BE2C (cell line): ENCODE measurements around the gene ATR.

ENCODE experiments used
- DNase-seq: peaks from one replicate; pipeline ENCODE4 v3.0.0-alpha.2; 2020
- H3K27me3 ChIP-seq: fragments of 250-450 bp; sonication (Bioruptor Pico); 2 replicates; pipeline ENCODE4 v1.5.1; 2020; ENCODE audit warnings: mild to moderate bottlenecking
- H3K36me3 ChIP-seq: fragments of 250-450 bp; sonication (Bioruptor Pico); 2 replicates; pipeline ENCODE4 v1.5.1; 2020; ENCODE audit warnings: mild to moderate bottlenecking
- H3K4me1 ChIP-seq: fragments of 250-450 bp; sonication (Bioruptor Pico); 2 replicates; pipeline ENCODE4 v1.5.1; 2020
- H3K4me3 ChIP-seq: 2 replicates; pipeline ENCODE4 v1.5.1; 2011; ENCODE audit warnings: low read depth, low read length
- H3K9me3 ChIP-seq: fragments of 250-450 bp; sonication (Bioruptor Pico); 2 replicates; pipeline ENCODE4 v1.5.1; 2020
- CTCF ChIP-seq: IDR thresholded peaks from 2 replicates; pipeline ENCODE4 v1.5.1; 2012; ENCODE audit warnings: mild to moderate bottlenecking, low read depth, low read length

ATR gene

GRCh38 chr3:142523921-142524566 is 54.5 kb downstream of the ATR start:
- Histone ChIP-seq H3K4me3 (no peak overlapping the region), H3K36me3 (peaks cover 45% of the 10 kb centered on the region), H3K9me3 (no peaks in the 10 kb centered on the region; the same call in none of the 2 replicates), H3K27me3 (no peaks in the 10 kb centered on the region), H3K4me1 (no peaks in the 10 kb centered on the region)
- no peak for DNase-seq
- TF ChIP-seq CTCF, result no peak

DNA sequence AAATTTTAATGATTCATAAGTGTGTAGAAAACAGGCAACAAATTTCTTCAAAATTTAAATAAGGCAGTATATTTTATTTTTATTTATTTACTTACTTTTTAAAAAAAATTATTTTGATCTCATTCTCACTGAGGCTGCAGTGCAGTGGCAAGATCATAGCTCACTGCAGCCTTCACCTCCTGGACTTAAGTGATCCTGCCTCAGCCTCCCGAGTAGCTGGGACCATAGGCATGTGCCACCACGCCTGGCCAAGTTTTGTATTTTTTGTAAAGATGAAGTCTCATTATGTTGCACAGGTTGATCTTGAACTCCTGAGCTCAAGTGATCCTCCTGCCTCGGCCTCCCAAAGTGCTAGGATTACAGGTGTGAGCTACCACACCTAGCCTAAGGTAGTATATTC is 69.5 kb downstream of the ATR start:
- TF ChIP-seq CTCF, result no peak
- peaks cover 44% of the 10 kb centered on the region for H3K36me3 ChIP-seq
- DNase-seq, result no peak

DNA sequence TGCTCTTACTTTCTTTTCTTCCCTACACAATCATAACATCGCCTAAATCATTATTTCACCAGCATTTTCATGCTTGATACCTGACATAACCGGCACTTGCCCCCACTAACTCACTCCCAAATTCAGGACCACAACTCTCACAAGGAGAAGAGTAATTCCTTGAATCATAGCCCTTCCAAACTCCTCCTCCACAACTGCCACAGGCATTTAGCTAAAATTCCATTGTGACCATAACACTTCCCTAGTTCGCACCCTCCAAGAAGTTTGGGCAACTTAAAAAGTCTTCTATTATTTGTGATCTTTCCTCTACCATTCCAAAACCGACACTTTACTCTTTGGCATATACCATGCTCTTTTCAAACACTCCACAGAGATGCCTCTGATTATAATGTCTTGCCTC is 71.3 kb downstream of the ATR start:
- Histone ChIP-seq H3K4me1 (no peaks in the 10 kb centered on the region), H3K9me3 (no peaks in the 10 kb centered on the region), H3K27me3 (no peaks in the 10 kb centered on the region), H3K4me3 (no peak overlapping the region), H3K36me3 (peaks cover 46% of the 10 kb centered on the region)
- TF ChIP-seq CTCF, result no peak
- no peak for DNase-seq

More for the DNA sequence above, 69.5 kb downstream of the ATR start:
- no peaks in the 10 kb centered on the region for H3K4me1 ChIP-seq
- H3K4me3 ChIP-seq, result no peak overlapping the region
- no peaks in the 10 kb centered on the region for H3K27me3 ChIP-seq
- H3K9me3 ChIP-seq, result no peaks in the 10 kb centered on the region

- Histone ChIP-seq H3K27me3 (no peaks in the 10 kb centered on the region), H3K4me1 (no peaks in the 10 kb centered on the region), H3K4me3 (no peak overlapping the region), H3K36me3 (peaks cover 47% of the 10 kb centered on the region), H3K9me3 (no peaks in the 10 kb centered on the region)
- TF ChIP-seq CTCF, result no peak
- no peak for DNase-seq
These were observed 76.1 kb downstream of the ATR start for GRCh38 chr3:142502187-142502985.

GRCh38 chr3:142501004-142501926 is 77.3 kb downstream of the ATR start:
- Histone ChIP-seq H3K9me3 (no peaks in the 10 kb centered on the region), H3K4me3 (no peak overlapping the region), H3K27me3 (no peaks in the 10 kb centered on the region), H3K36me3 (peaks cover 47% of the 10 kb centered on the region), H3K4me1 (no peaks in the 10 kb centered on the region)
- no peak for TF ChIP-seq CTCF
- no peak for DNase-seq
